Spleen (tissue), 11 donors: ENCODE data around the gene LMF1. TPM values are rescaled to one million over a fixed set of nuclear protein-coding genes. Genes with fewer than 3 reads are reported as not detected.

Source experiments
- DNase-seq: peaks from one replicate; pipeline ENCODE4 v3.0.0-alpha.2; 2020
- H3K27ac ChIP-seq, 8 donors: fragments of 200-600 bp; sonication (generic) in 7 of 8; 1 replicate in 4 of 8; 2 replicates in 4 of 8; pipeline versions ENCODE4 v1.5.0 to v1.8.0; 2016 to 2021; ENCODE audit warnings: inconsistent platforms in 4 of 8, mild to moderate bottlenecking in 4 of 8, moderate library complexity in 1 of 8
- H3K27me3 ChIP-seq, 7 donors: fragments of 200-600 bp; sonication (generic) in 6 of 7; replicated peaks in 1 of 7; 1 replicate in 4 of 7; 2 replicates in 3 of 7; pipeline versions ENCODE4 v1.5.0 to v1.8.0; 2016 to 2021; ENCODE audit warnings: inconsistent platforms in 3 of 7, mild to moderate bottlenecking in 1 of 7
- H3K36me3 ChIP-seq, 6 donors: fragments of 200-600 bp; sonication (generic) in 5 of 6; 1 replicate in 4 of 6; 2 replicates in 2 of 6; pipeline versions ENCODE4 v1.5.0 to v1.8.0; 2016 to 2021; ENCODE audit warnings: inconsistent platforms in 2 of 6
- H3K4me1 ChIP-seq, 6 donors: fragments of 200-600 bp; sonication (generic) in 5 of 6; 1 replicate in 3 of 6; 2 replicates in 3 of 6; pipeline versions ENCODE4 v1.5.0 to v1.8.0; 2016 to 2021; ENCODE audit warnings: inconsistent platforms in 3 of 6
- H3K4me3 ChIP-seq, 8 donors: fragments of 200-600 bp; sonication (generic) in 7 of 8; 1 replicate in 4 of 8; 2 replicates in 4 of 8; pipeline versions ENCODE4 v1.5.0 to v1.8.0; 2016 to 2021; ENCODE audit warnings: inconsistent platforms in 4 of 8, mild to moderate bottlenecking in 4 of 8, moderate library complexity in 2 of 8
- H3K9me3 ChIP-seq, 8 donors: fragments of 200-600 bp; sonication (generic) in 7 of 8; 1 replicate in 4 of 8; 2 replicates in 4 of 8; pipeline versions ENCODE4 v1.5.0 to v1.8.0; 2016 to 2021; ENCODE audit warnings: inconsistent platforms in 4 of 8
- CTCF ChIP-seq, 11 experiments: fragments of 200-600 bp in 7 of 11; fragments of 450-650 bp in 4 of 11; sonication (generic) in 4 of 11; IDR thresholded peaks in 8 of 11; conservative IDR thresholded peaks in 3 of 11; 1 replicate in 7 of 11; 2 replicates in 4 of 11; pipeline versions ENCODE4 v1.4.0 to v1.8.0; 2016 to 2021; ENCODE audit warnings: antibody characterized with exemption in 11 of 11, inconsistent platforms in 4 of 11, mild to moderate bottlenecking in 1 of 11
- POLR2A ChIP-seq, 3 donors: fragments of 450-650 bp; IDR thresholded peaks; one replicate each; pipeline ENCODE4 v1.5.1; 2017; ENCODE audit warnings: antibody characterized with exemption in 3 of 3, mild to moderate bottlenecking in 1 of 3
- POLR2AphosphoS5 ChIP-seq, 3 donors: sonication (generic); formaldehyde crosslinking; IDR thresholded peaks; one replicate each; pipeline ENCODE4 v1.5.1; 2017; ENCODE audit warnings: antibody characterized with exemption in 3 of 3
- WGBS, 5 donors: extraction: QIAGEN DNeasy Blood & Tissue Kit in 3 of 5; methylation state at CpG; one replicate each; pipeline versions ENCODE4 v1.1.5 to v1.1.7; 2013 to 2018; 5-methylcytosine and 5-hydroxymethylcytosine counted together
- intact Hi-C: fragments of 100-400 bp; cut with DNase I; formaldehyde crosslinking; loops from one replicate; pipeline ENCODE4 v1.15.0; 2023; ENCODE audit warnings: low total_unique reads
- polyA plus RNA-seq, 3 donors: library from polyadenylated mRNA; stranded (reverse); fragments of 200-250 nt; gene quantifications; one replicate each; pipeline ENCODE4 v1.2.1, GENCODE V29; 2013
- total RNA-seq, 7 donors: library from RNA; depleted of rRNA in 3 of 7; stranded (reverse); fragments of >200 nt in 3 of 7; fragmentation: NEBNext Ultra II Directional in 4 of 7; extraction: Animal tissue kit (Norgen Biotek cat#: 25700) in 4 of 7; gene quantifications; one replicate each; pipeline versions ENCODE4 v1.1.0 to v1.2.1, GENCODE V29; 2016 to 2021
- donor health status: healthy with polysubstance abuse.
- donor health status: DM: no; HTN: no; CAD: no; lungs with moderate emphysema.
- donor health status: DM: no; HTN: no; CAD: no.
- donor health status: Bipolar disorder and iron deficiency.
- donor health status: healthy.
- donor health status: DM: no; HTN: no; CAD: no.
- donor health status: DM: yes; HTN: yes; CAD: no.

Gene LMF1
- total and polyA plus RNA-seq, 10 donors, result 10.4 to 57.6 (median 32.5) TPM

GRCh38 chr16:856811-857210 lies 114.0 kb downstream of the LMF1 start:
- no peak overlapping the region for H3K4me3 ChIP-seq
- intact Hi-C loops, result no loop called here
- WGBS, 5 donors, result 97 to 99% (median 98%) methylated on average over 24 of the region's 24 CpGs
- no peaks in the 10 kb centered on the region for H3K4me1 ChIP-seq
- H3K36me3 ChIP-seq, result no peaks in the 10 kb centered on the region
- no peaks in the 10 kb centered on the region for H3K27me3 ChIP-seq
- DNase-seq, result no peak
- peaks cover 0 to 21% (median 11%) of the 10 kb centered on the region in 8 donors for H3K9me3 ChIP-seq
- no peak for TF ChIP-seq CTCF (IDR thresholded peaks at IDR 0.05 in 8 of 11, conservative IDR thresholded peaks at IDR 0.05 in 3 of 11)
- TF ChIP-seq POLR2AphosphoS5 (IDR thresholded peaks at IDR 0.05), result peak in 1 of 3 donors; percentile 12
- TF ChIP-seq POLR2A (IDR thresholded peaks at IDR 0.05), result no peak
- H3K27ac ChIP-seq, result no peak overlapping the region

GRCh38 chr16:856101-856500 lies 114.7 kb downstream of the LMF1 start:
- Histone ChIP-seq H3K36me3 (no peaks in the 10 kb centered on the region), H3K4me3 (no peak overlapping the region), H3K4me1 (no peaks in the 10 kb centered on the region), H3K27me3 (no peaks in the 10 kb centered on the region), H3K27ac (no peak overlapping the region), H3K9me3 (peaks cover 0 to 21% (median 9%) of the 10 kb centered on the region in 8 donors)
- intact Hi-C loops, result no loop called here
- no peak for DNase-seq
- TF ChIP-seq CTCF (IDR thresholded peaks at IDR 0.05 in 8 of 11, conservative IDR thresholded peaks at IDR 0.05 in 3 of 11), result no peak
- no peak for TF ChIP-seq POLR2A (IDR thresholded peaks at IDR 0.05)
- no peak for TF ChIP-seq POLR2AphosphoS5 (IDR thresholded peaks at IDR 0.05)
- WGBS, 5 donors, result 88 to 98% (median 96%) methylated on average over 9 to 12 of the region's 12 CpGs

GRCh38 chr16:855471-855870 lies 115.3 kb downstream of the LMF1 start:
- Histone ChIP-seq H3K36me3 (no peaks in the 10 kb centered on the region), H3K27me3 (no peaks in the 10 kb centered on the region), H3K9me3 (peaks cover 0 to 24% (median 5%) of the 10 kb centered on the region in 8 donors), H3K27ac (no peak overlapping the region), H3K4me3 (no peak overlapping the region), H3K4me1 (no peaks in the 10 kb centered on the region)
- WGBS, 5 donors, result 95 to 97% (median 96%) methylated on average over 8 to 13 of the region's 13 CpGs
- DNase-seq, result no peak
- TF ChIP-seq CTCF (IDR thresholded peaks at IDR 0.05 in 8 of 11, conservative IDR thresholded peaks at IDR 0.05 in 3 of 11) (no peak), POLR2AphosphoS5 (IDR thresholded peaks at IDR 0.05) (no peak), POLR2A (IDR thresholded peaks at IDR 0.05) (no peak)
- intact Hi-C loops, result no loop called here

- H3K4me1 ChIP-seq, result no peaks in the 10 kb centered on the region
- WGBS, 5 donors, result 90 to 93% (median 92%) methylated on average over 9 to 23 of the region's 23 CpGs
- intact Hi-C loops, result no loop called here
- no peak overlapping the region for H3K27ac ChIP-seq
- H3K36me3 ChIP-seq, result no peaks in the 10 kb centered on the region
- no peak for TF ChIP-seq POLR2A (IDR thresholded peaks at IDR 0.05)
- no peak for TF ChIP-seq CTCF (IDR thresholded peaks at IDR 0.05 in 8 of 11, conservative IDR thresholded peaks at IDR 0.05 in 3 of 11)
- no peak for TF ChIP-seq POLR2AphosphoS5 (IDR thresholded peaks at IDR 0.05)
- no peak overlapping the region for H3K4me3 ChIP-seq
- peaks cover 0 to 24% (median under 1%) of the 10 kb centered on the region in 8 donors for H3K9me3 ChIP-seq
- H3K27me3 ChIP-seq, result no peaks in the 10 kb centered on the region
- no peak for DNase-seq
Observed at GRCh38 chr16:854808-855410, 115.9 kb downstream of the LMF1 start.
